Fibroblast of skin of left biceps (primary cell): Measurements from ENCODE around the gene LHFPL5.

Experiments used
- DNase-seq, 2 experiments: peaks; one replicate each; pipeline ENCODE4 v3.0.0-alpha.2; 2013; ENCODE audit warnings: low read depth in 2 of 2

LHFPL5 gene

DNA sequence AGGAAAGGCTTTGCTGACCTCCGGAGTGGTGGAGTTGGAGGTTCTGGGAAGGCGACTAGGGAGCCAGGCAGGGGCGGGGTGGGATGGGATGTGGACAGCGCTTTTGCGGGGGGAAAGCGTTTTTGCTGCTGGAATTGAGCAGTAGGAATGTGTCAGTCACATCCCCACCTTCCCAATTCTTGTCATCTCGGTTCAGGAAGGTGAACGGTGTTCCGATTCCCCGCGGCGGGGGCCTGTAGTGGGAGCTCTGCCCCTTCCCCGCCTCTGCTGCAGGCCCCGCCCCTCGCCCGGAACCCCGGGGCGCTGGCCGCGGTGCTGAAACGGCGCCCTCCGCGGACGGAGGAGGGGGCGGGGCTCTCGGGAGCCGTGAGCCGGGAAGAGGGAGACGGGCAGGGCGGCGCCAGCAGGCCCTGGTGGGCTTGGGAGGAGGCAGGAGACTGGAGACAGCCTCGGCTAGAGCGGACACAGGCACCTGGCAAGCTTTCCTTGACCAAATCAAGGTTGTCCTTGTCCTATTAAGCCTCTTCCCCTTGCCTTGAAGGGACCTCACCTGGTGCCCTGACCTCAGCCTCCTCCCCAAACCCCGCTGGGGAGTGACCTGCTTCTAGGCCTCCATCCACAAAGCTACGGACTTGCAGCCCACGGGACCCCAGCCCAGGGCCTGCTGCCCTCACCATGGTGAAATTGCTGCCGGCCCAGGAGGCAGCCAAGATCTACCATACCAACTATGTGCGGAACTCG is at the start of gene LHFPL5:
Gene LHFPL5, plus strand, starts transcription at position 357 of the 741 bp plus-strand sequence. Its CDS starts 319 bp downstream, at position 676.
- no peak for DNase-seq

GRCh38 chr6:35757456-35758123 is 47.6 kb upstream of the LHFPL5 start:
- DNase-seq = no peak

- no peak for DNase-seq
Observed at GRCh38 chr6:35759426-35759825, 45.7 kb upstream of the LHFPL5 start.

DNA sequence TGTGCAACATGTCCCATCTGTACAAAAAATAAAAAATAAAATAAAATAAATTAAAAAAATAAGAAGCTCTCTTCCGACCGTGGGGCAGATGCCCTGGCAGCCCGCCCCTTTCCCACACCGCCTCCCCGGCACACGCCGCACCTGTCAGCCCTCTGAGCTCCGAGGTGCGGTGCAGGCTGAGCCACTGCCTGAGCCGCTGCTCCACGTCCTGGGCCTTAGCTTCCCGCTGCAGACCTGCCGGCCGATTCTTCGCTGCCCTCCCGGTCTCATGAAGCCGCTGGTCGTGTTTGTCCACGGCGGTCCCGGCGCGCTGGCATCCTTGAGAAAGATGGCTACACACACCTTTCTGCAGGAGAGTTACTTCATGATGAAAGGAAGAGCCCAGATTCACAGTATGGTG is 39.4 kb upstream of the LHFPL5 start:
- no peak for DNase-seq

DNA sequence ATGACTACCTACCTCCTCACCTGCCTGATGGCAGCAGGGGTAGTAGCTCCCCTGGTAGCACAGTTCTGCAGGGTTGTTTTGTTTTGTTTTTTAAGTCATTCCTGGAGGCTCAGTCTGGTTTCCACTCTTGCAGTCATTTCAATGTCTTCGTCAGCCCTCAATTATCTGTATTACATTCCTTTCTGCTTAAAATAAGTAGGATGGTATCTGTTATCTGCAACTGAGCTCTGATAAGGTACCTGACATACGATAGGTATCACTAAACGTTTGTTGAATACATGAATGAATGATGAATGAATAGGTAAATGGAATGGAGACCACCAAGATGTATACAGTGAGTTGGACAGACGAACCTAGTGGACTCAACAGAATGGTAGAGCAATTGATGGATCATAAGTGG is 35.9 kb upstream of the LHFPL5 start:
- DNase-seq = no peak

DNA sequence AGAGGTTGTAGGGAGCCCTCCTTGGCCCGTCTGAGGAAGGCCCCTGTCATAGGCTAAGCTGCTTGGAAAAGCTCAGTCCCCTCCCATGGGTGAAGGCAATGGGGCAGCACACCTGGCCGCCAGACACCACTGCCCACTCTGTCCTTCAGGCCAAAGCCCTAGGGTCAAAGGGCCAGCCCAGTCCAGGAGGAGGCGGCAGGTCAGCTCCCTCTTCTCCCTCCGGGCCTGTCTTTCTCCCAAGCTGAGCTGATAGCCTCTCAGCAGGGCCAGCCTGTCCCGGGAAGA is 33.9 kb upstream of the LHFPL5 start:
- no peak for DNase-seq

- DNase-seq = no peak
Observed at GRCh38 chr6:35774116-35774794, 30.9 kb upstream of the LHFPL5 start.

GRCh38 chr6:35775031-35775430 is 30.1 kb upstream of the LHFPL5 start:
- DNase-seq = no peak

GRCh38 chr6:35776364-35777215 is 28.6 kb upstream of the LHFPL5 start, which contains the start of gene CLPSL2:
TSS of gene CLPSL2 (plus strand) at chr6:35776598. CDS start at chr6:35776619, 21 bp downstream.
- no peak for DNase-seq

- no peak for DNase-seq
Observed at GRCh38 chr6:35777356-35778102, 27.6 kb upstream of the LHFPL5 start.

- DNase-seq = no peak
Observed at GRCh38 chr6:35778437-35778836, 26.7 kb upstream of the LHFPL5 start.

DNA sequence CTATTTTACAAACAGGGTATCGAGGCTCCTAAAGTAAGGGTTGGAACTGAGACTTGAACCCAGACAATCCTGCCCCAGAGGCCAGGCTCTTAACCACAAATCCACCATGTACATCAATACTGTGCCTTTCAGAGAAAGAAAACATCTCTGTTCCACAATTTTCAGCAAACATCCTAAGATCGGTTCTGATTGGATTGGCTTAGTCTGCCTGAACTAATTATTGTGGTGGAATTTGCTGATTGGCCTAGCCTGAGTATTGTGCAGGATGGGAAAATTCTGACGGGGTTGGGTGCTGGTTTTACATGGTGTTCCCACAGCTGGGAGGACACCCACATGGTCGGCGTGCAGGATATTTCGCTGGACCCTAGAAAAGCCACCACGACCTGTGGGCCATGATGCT is 24.4 kb upstream of the LHFPL5 start, which contains the start of gene CLPSL1:
Gene CLPSL1, plus strand, starts transcription at position 301 of the 400 bp plus-strand sequence. Its CDS starts 92 bp downstream, at position 393.
- DNase-seq = no peak

- DNase-seq = no peak
Observed at GRCh38 chr6:35781290-35781689, 23.9 kb upstream of the LHFPL5 start.

- DNase-seq = no peak
Observed at GRCh38 chr6:35782424-35782823, 22.7 kb upstream of the LHFPL5 start.

GRCh38 chr6:35784200-35784599 is 21.0 kb upstream of the LHFPL5 start:
- no peak for DNase-seq

DNA sequence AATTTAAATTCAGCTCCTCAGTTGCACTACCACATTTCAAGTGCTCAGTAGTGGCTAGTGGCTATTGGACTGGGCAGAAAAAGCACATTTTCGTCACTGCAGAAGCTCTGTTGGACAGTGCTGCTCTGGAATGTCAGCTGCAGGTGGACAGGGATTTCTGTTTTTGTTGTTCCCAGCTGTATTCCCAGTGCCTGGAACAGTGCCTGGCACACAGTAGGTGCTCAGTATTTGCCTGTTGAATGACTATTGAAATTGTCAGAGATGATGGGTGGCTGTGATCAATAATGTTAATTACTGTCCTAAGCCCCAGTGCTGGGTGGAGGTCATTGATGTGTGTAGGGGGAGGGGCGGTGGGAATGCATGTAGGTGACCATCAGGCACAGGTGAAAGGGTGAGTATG is 18.9 kb upstream of the LHFPL5 start:
- DNase-seq = no peak

GRCh38 chr6:35786810-35787209 is 18.3 kb upstream of the LHFPL5 start:
- DNase-seq = no peak

DNA sequence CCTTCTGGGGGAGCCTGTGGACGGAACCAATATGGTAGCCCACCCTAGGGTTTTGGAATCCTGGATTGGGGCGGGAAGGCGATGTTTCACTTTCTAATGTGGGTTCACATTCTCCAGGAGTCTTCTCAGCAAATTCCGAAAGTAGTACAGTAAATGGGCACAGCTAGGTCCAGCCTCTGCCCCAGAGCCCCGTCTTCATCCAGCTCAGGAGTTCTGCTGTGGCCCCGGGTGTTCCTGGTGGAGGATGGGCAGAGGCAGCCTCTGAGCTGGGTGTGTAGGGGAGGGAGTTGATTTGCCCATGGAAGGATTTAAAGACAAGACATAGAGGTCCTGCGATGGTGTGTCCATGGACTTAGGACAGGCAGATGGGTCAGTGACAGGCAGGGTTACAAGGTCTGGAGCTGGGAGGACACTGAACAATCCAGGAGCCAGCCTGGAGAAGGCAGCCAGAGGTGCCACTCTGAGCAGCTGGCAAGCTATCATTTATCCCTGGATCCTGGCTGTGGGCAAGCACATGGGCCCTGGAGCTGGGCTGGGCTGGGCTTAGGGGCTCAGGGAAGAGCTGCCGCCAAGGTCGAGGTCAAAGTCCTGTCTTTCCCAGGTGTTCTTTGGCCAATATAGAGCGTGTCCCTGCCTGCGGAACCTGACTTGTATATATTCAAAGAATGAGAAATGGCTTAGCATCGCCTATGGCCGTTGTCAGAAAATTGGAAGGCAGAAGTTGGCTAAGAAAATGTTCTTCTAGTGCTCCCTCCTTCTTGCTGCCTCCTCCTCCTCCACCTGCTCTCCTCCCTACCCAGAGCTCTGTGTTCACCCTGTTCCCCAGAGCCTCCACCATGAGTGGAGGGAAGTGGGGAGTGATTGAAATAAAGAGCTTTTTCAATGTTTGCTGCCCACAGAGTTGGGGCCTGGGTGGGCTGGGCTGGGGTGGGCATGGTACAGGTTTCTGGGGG is 17.6 kb upstream of the LHFPL5 start:
- no peak for DNase-seq

DNA sequence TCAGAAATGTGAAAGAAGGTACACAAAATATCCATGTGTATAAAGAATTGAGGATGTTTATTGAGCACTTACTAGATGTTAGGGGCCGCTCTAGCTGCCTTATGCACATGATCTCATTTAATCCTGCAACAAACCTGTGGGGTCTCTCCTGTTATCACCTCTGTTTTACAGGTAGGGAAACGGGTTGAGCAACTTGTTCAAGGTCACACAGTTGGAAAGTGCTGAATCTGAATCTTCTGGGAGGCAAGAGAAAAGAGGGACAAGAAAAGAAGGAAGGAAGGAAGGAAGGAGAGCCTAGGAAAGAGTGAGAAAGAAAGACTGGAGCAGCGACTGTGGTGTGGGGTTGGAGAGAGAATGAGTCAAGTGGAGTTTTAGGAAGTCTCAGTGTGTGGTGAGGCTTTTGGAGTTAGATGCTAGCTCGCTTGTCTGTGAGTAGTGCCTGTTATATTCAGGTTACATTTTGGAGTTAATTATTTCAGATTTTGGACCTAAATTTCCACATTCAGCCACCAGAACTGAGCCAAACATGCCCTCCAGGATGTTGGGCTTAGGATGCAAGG is 16.6 kb upstream of the LHFPL5 start:
- DNase-seq = no peak

DNA sequence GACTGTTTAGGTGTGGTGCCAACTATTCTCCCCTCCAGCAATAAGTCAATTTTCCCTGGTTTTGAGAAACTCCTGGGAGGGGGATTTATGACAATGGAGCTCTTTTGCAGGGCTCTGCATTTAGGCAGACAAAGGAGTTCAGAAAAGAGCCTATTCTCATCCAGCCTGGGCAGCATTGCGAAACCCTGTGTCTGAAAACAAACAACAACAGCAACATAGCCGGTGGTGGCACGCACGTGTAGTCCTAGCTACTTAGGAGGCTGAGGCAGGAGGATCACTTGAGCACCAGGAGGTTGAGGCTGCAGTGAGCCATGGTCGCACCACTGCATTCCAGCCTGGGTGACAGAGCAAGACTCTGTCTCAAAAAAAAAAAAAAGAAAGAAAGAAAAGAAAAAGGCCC is 14.5 kb upstream of the LHFPL5 start:
- DNase-seq = no peak
